HG03354 (cell line): ENCODE data around the gene EPS15.
"Not testable (repeated sequence)": the region's sequence is repeated elsewhere in the genome, so short reads cannot be mapped to it uniquely, and the experiment has no call there.

ENCODE experiments used
- ATAC-seq: cut with Tn5 transposase; IDR thresholded peaks from one replicate; pipeline ENCODE4 v1.9.1; 2021; ENCODE audit warnings: mild to moderate bottlenecking; ENCODE audit not compliant: unreplicated experiment, poor library complexity, severe bottlenecking

Gene EPS15

GRCh38 chr1:51435878-51436277 is 83.2 kb downstream of the EPS15 start:
- no peak for ATAC-seq

GRCh38 chr1:51433972-51434510 is 85.0 kb downstream of the EPS15 start:
- no peak for ATAC-seq

DNA sequence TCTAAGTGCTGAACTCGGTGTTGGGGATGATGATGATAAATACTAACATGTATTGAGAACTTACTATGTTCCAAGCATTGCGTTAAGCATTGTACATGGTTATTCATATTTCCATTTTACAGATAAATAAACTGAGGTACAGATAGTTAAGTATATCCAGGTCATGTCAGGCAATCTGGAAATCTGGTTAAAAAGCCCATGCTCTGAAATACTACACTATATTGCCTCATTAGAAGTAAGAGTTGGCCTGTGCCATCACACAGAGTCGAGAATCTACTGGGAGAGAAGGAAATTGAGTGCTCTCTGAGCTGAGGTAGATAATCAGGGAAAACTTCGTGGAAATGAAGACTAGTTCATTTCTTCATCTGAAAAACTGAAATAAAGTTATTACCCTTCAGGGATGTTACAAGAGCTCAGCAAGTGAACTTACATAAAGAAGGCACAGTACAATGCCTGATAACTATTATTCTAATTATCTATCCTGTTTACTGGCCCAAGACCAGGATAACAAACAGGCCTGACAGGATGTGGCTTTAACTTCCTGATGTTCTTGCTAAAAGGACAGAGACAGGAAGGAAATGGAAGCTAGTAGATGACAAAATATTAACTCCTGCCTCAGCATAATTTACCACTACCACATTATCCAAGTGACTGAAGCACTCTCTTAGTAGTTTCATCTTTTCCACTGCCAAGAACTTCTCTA is 85.6 kb downstream of the EPS15 start:
- no peak for ATAC-seq

DNA sequence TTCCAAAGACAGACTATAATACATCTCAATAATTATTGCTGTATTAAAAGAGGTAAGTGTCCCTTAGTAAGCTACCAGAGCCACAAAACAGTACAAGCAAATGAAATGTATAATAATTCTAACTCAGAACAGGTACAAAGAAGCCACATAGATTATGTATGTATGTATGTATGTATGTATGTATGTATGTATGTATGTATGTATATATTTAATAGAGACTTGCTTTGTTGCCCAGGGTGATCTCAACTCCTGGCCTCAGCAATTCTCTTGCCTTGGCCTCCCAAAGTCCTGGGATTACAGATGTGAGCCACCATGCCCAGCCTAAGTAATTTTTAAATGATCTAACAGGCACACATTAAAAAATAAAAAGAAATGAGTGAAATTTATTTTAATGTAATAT is 86.9 kb downstream of the EPS15 start:
- no peak for ATAC-seq

DNA sequence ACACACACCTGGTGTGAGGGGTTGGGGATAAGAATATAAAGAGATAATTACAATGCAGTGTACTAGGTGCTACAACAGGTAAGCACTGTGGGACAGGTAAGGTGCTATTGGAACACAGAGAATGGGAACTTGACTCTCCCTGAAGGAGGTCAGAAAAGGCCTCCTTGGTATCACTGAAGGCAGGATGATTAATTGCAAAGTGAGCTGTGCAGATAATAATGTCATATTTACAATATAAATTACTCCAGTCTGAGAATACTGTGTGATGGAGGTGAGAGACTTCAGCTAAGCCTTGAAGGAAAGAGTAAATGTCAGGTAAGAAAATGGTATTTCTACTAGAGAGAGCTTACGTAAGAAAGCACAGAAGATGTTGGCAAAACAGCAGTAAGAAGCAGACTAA is 91.6 kb downstream of the EPS15 start:
- no peak for ATAC-seq

DNA sequence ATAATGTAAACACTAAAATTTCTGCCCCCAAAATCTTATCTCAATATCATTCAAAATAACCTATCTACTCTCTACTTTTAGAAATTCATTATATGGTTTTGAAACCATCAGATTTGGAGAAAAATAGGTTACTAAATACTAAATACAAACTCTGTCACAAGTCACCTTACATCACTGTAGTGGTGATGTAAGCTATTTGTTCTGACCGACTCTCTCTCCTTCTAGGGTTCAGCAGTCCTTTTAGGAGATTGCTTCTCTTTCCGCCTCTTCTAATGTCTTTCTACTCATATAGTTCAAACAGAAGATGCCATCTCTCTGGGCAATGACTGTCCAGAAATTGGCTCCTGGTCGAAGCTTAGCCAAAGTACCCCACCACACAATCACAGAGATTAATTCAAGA is 93.1 kb downstream of the EPS15 start:
- ATAC-seq: no peak

DNA sequence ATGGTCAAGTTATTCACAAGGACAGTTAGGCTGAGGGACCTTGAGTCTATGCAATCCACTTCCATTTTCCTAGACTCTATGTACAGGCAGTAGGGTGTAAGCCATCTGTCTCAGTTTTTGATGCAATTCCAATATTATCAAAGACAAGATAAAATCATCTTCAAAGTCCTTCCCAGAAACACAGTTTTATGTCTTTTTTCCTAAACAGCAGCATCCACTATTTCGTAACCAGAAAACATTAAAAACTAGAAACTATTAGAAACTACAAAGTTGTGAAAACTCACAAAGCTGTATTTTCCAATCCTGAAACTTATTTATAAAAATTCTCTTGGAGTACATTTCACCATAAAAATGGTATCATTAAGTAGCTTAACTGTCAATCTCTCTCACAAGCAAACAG is 93.8 kb downstream of the EPS15 start:
- ATAC-seq: no peak

- ATAC-seq: no peak
These were observed 95.8 kb downstream of the EPS15 start for GRCh38 chr1:51423073-51423821.

DNA sequence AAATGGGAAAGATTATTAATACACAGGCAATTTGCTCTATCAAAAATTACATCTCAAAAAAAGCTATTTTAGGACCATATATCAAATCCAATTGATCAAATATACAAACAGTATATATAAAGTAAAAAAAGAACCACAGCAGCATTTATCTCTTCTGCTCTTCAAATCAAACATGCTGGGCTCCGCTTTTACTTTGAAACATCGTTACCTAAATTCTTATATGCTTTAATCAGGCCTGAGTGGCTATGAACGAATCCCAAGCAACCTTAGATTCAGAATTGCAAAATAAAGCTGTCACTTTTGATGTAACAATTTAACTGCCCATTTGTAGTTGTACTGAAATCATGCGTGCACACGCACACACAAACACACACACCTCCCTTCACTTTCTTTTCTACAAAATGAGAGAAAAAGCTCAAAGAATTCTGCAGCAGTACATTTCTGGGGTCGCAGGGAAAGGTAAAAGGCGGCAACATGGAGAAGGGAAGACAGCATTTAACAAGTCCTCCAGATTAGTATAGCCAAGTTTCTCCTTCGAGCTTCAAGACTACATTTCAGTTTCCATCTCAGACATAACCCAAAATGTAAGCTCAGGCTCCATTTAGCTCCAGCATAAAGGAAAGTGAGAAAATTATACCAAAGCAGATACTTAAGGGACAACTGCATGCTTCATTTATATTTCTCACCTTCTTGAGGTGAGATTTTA is 96.5 kb downstream of the EPS15 start:
- no peak for ATAC-seq

- peak; percentile 75 for ATAC-seq
These were observed 97.1 kb downstream of the EPS15 start for GRCh38 chr1:51421964-51422363.

DNA sequence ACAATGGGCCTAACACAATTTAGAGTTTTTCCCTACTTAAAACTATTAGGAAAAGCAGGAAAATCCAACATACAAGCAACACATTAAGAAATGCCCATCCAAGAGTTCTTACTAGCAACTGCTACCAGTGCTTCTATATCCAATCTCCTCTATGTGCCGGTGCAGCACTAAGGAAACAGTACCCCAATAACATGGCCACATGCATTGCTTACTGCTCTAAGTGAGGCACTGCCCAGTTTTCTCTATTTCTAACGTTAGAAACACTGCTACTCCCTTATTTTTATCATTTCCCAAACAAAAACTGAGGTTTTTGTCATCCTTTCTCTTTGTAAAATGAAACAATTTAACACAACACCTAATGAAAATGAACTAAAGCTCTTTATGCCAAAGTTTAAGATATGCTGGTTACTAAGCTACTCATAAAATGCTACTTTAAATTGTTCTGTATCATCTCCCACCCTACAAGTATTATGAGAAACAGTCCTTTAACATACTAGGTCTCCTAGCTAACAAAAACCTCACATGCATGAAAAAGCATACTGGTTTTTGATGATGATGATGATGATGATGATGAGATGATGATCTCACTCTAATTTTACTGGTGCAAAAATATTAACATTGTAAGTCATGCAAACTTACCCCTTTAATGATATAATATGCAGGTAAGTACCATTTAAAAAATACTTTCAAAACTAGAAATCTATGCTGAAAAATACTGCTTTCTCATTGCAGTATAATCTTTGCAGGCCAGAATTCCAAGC is 98.0 kb downstream of the EPS15 start:
- no peak for ATAC-seq

DNA sequence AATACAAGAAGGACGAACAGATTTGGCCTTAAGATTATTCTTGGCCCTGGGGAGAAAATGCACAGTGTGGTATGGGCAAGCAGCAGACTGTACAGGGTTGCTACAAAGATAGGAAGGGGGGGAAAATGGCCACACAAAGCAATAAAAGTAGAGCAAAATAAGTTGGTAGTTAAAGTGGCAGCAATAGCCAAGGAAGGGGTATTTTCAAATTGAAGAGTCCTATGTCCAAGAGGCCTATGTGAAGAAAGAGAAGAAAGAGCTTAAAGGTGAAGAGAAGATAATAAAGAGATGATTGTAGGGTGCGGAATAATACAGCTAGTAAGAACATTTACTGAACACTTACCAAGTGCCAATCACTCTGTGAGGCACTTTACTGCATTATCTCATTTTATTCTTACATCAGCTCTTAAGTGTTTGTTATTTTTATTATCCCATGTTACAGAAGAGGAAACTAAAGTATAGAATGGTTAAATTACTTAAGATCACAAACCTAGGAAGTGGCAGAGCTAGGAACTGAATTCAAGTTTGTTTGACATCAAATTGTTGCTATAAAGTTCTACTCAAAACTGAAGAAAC is 100.6 kb downstream of the EPS15 start:
- no peak for ATAC-seq

GRCh38 chr1:51417496-51418383 is 101.3 kb downstream of the EPS15 start:
- no peak for ATAC-seq

- ATAC-seq: no peak
These were observed 102.2 kb downstream of the EPS15 start for GRCh38 chr1:51416910-51417309.

GRCh38 chr1:51415963-51416362 is 103.1 kb downstream of the EPS15 start:
- ATAC-seq: no peak

GRCh38 chr1:51414811-51415210 is 104.3 kb downstream of the EPS15 start:
- no peak for ATAC-seq

GRCh38 chr1:51411820-51412219 is 107.2 kb downstream of the EPS15 start:
- ATAC-seq: not testable (repeated sequence)

DNA sequence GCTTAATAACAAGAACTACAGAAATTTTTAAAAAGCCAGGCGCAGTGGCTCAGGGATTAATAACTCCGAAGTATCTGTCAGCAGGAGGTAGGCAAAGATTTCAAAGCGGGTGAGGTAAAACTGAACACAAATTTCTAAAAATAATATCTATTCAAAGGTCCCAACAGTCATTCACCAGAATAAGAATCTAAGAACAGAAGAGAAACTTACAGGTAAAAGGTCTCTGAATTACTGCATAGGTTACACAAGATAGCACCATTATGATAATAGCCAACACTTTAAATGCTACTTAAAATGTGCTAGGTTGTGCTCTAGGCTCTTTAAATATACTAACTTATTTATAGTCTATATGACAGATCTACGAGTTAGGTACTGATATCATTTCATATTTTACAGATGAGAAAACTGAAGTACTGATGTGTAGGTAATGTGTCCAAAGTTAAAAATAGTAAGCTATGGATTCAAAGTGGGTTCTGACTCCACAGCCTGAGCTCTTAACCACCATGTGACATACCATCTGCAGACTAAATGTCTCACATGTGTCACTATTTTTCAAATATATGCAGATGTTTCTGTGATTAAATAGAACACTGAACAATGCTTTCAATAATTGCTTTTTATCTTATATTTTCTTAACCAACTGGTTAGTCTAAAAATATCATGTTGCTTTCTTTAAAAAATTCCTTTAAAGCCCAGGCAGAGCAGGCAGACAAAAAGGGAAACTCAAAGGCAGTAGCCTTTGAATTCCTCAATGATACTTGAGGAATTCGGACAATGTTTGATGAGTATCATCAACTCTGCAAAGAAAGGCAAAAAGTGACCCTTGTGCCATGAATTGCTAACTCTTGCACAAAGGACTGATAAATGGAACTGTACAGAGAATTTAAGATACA is 108.3 kb downstream of the EPS15 start:
- no peak for ATAC-seq
